Measurements from ENCODE around the gene SFSWAP.

The SFSWAP gene

GRCh38 chr12:131836193-131836592, 125.3 kb downstream of the SFSWAP start:
- no peak for DNase-seq (ENCODE audit: low spot score)

DNA sequence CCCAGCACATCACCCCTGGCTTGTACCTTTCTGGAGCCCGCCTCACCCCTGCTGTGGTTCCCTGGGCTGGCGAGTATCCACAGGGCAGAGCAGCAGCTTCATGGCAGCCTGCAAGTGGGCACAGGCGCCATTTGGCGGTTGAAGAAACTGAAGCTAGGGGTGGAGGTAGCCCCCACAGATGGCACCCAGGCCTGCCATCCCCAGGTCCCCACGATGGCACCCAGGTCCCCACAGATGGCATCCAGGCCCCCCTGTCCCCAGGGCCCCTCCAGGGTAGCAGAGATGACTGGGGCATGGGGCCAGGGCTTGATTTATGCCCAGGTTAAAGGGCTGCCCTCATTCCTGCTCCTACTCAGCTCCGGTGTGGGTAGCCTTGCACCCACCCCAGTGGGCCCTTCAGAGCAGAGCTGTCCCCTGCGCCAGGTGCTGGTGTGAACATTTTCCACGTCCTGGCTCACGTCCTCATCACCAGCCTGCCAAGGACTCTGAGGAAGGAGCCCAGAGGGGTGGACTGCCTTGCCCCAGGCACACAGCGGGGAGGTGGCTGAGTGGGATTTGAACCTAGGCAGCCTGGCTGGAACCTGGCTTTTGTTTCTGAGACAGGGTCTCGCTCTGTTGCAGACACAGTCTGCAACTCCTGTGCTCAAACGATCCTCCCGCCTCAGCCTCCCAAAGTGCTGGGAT, 126.0 kb downstream of the SFSWAP start:
- DNase-seq (ENCODE audit: low spot score) = no peak

- no peak for DNase-seq (ENCODE audit: low spot score)
These were observed 129.9 kb downstream of the SFSWAP start for GRCh38 chr12:131840643-131841416.

DNA sequence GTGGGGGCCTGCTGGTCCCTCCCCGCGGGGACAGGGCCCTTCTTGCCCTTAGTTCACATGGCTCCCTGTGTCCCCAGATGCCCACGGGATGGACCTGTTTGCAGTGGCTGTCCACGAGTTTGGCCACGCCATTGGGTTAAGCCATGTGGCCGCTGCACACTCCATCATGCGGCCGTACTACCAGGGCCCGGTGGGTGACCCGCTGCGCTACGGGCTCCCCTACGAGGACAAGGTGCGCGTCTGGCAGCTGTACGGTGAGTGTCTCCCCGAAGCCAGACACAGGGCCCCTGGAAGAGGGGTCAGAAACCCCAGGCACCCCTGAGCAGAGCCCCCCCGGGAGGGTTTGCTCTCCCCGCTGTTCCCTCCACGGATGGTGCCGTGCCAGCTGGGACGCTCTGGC, 130.7 kb downstream of the SFSWAP start:
- DNase-seq (ENCODE audit: low spot score) = no peak

GRCh38 chr12:131842169-131842568, 131.3 kb downstream of the SFSWAP start:
- DNase-seq (ENCODE audit: low spot score) = no peak

DNA sequence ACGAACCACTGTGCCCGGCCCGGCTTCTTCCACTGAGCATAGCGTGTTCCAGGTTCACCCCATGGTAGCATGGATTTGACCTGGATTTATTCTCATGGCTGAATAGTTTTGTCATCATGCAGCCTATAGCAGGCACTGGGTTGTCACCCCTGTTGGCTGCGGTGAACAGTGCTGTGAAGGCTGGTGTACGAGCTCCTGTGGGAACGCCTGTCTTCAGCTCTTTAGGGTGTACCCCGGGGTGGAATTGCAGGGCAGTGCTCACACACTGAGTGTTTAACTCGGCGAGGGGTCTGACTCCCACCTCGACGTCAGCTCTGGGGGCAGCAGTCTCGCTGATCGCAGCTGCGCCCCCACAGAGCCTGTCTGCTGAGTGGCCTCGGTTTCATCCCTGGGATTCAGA, 132.6 kb downstream of the SFSWAP start:
- no peak for DNase-seq (ENCODE audit: low spot score)

DNA sequence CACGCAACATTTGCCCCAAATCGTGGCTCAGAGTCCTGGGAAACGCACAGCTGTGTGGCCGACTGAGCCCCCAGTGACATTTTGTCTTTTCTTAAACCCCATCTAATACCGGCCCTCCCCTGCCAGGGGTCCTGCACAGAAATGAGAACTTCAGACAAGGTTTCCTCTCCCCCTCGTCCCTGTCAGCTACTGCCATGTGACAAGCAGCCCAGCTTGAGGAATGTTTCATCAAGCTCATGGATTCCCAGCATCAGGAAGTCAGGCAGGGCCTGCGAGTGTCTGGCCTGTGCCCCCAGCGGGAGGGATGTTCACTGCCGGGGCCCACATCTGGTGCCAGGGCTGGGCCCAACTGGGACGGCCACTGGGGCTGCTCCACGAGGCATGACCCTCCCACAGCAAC, 133.2 kb downstream of the SFSWAP start:
- no peak for DNase-seq (ENCODE audit: low spot score)

- DNase-seq (ENCODE audit: low spot score) = no peak
These were observed 133.8 kb downstream of the SFSWAP start for GRCh38 chr12:131844656-131845055.

DNA sequence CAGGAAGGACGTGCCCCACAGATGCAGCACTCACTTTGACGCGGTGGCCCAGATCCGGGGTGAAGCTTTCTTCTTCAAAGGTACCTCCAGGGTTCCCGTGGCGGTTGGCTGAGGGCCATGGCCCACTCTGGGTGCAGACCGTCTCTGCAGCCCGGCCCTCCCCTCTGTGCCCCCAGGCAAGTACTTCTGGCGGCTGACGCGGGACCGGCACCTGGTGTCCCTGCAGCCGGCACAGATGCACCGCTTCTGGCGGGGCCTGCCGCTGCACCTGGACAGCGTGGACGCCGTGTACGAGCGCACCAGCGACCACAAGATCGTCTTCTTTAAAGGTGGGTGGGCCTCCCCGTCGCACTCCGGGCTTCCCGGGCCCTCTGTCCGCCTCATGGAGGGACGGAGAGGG, 134.2 kb downstream of the SFSWAP start:
- DNase-seq (ENCODE audit: low spot score) = no peak

GRCh38 chr12:131847456-131847855, 136.6 kb downstream of the SFSWAP start:
- DNase-seq (ENCODE audit: low spot score) = no peak

DNA sequence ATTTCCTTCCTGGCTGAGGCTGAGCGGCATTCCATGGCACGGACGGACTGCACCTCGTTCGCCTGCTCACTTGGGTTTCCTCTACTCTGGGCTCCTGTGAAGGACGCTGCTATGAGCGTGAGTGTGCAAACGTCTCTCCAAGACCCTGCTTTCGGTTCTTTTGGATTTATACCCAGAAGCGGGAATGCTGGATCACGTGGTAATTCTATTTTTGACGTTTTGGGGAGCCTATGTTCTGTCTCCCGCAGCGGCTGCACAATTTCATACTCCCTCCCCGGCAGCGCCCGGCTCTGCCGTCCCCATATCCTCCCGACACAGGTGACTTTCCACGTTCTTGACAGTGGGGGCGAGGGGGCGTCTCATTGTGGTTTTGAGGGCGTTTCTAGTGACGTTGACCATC, 137.9 kb downstream of the SFSWAP start:
- no peak for DNase-seq (ENCODE audit: low spot score)
